ENCODE results near the gene HOGA1.
A peak's percentile ranks its signal among the peaks of the same experiment; 100 is the strongest.
"Not testable (repeated sequence)": the region's sequence is repeated elsewhere in the genome, so short reads cannot be mapped to it uniquely, and the experiment has no call there.

Gene HOGA1

DNA sequence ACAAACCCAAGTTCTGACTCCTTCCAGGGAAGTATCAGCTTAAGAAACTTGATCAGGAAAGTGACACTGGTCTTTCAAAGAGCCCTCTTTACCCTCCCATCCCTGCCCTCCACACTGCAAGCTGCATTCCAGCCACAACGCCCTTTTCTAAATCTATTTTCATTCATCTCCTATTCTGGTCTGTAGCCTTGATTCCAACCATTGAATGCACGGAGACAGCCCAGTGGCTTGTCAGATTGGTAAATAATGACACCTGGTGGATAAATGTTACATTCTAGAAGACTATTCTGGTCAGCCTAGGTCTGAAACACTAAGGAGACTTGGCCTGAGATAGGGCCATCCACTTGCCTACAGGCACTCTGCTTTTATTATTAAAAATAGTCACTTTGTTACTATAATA lies 28.2 kb downstream of the HOGA1 start:
- DNase-seq = peak; percentile 50

DNA sequence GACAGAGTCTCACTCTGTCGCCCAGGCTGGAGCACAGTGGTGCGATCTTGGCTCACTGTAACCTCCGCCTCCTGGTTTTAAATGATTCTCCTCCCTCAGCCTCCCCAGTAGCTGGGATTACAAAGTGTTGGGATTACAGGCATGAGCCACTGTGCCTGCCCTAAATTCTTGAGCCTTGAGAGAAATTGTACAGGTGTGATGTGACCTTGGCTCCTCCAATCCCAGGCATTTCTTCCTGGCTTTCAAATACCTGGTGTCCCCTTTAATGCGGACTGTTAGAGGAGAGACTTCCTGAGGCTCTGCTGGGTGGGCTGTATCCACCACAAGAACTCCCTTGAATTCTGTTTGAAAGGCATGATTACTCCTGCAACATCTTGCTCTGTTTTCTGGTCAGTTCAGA lies 34.1 kb downstream of the HOGA1 start:
- no peak for DNase-seq

GRCh38 chr10:97618733-97619132 lies 34.5 kb downstream of the HOGA1 start:
- DNase-seq = no peak

DNA sequence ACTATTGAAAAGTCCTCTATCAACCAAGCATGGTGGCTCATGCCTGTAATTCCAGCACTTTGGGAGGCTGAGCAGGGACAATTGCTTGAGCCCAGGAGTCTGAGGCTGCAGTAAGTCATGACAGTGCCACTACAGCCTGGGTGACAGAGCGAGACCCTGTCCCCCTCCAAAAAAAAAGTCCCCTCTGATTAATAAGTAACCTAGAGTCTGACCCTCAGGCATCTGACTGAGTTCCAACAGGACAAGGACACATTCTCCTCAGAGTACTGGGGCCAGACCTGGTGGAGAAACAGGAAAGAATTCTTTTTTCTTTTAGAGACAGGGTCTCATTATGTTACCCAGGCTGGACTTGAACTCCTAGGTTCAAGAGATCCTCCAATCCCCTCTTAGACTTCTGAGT lies 39.1 kb downstream of the HOGA1 start:
- DNase-seq = no peak

GRCh38 chr10:97627731-97628130 lies 43.5 kb downstream of the HOGA1 start:
- DNase-seq = no peak

- no peak for DNase-seq
These were observed 44.0 kb downstream of the HOGA1 start for GRCh38 chr10:97628228-97628627.

DNA sequence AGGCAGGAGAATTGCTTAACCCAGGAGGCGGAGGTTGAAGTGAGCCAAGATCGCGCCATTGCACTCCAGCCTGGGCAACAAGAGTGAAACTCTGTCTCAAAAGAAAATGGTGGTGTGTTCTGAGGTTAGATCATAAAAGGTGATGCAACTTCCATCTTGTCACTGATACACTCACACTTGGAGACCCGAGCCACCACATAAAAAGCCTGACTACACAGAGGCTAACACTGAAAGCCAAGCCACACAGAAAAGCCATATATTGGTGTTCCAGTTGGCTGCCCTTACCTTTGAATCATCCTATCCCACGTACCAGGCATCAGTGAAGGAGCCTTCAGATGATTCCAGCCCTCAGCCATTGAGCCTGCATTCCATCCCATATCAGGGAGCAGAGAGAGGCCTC lies 45.1 kb downstream of the HOGA1 start:
- DNase-seq = no peak

GRCh38 chr10:97631098-97631497 lies 46.9 kb downstream of the HOGA1 start:
- DNase-seq = no peak

DNA sequence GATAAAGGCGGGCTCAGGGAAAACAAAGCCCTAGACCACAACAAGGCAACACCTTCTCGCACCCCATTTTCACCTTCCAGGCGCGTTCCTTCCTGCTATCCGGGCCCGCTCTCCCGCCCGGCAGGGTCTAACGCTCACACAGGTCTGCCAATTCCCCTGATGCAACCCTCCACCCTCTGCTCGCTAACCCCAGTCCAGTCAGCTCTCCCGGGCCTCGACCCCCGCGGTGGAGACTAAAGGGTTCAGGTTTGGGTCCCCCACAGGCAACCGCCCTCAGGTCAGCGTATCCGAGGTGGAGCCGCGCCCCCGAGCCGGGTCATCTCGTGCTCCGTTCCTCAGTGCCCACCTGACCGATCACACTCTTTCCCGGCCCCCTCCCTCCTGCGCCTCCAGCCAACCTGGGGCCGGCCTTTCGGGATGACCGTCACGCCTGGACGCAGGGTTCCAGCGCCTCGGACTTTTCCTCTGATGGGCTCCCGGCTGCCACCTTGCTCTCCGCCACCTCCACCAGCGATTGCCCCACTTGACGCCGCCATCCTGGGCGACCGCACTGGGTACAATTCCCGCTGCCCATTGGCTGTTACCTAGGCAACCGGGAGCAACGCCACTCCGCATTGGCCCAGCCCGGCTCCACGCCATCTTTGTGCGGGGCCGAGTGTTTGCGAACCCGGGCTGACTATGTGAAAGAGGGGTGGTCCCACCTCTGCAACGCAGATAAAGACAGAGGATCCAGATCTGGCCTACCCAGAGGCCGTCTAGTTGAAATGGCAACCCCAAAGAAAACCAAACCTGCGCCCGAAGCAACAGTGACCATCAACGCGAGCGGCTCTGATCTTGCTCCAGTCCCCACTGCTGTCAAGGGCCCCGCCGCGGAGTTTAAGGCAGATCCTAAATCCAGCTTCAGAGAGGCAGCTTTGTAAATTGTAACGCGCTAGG lies 49.0 kb downstream of the HOGA1 start, which contains the start of gene MORN4:
TSS of gene MORN4 (minus strand) at position 552 of the 936 bp plus-strand sequence. CDS start 13,847 bp downstream, outside the sequence.
- peak; percentile 90 for DNase-seq

- DNase-seq = no peak
These were observed 49.7 kb downstream of the HOGA1 start for GRCh38 chr10:97633921-97634320.

DNA sequence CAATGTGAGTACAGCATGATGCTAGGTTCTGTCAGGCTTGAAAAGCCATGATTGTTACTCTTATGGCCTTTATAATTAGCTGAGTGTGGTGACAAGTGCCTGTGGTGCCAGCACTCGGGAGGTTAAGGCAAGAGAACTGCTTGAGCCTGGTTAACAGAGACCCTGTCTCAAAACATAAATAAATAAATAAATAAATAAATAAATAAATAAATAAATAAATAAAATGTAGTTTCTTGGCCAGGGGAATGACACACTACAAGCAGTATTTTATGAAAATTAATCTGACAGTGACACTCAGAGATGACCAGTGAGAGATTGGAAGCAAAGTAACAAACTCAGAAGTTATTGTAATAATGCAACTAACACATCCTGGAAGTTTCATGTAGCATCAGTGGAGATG lies 51.4 kb downstream of the HOGA1 start:
- DNase-seq = no peak

GRCh38 chr10:97639090-97639489 lies 54.9 kb downstream of the HOGA1 start:
- not testable (repeated sequence) for DNase-seq

DNA sequence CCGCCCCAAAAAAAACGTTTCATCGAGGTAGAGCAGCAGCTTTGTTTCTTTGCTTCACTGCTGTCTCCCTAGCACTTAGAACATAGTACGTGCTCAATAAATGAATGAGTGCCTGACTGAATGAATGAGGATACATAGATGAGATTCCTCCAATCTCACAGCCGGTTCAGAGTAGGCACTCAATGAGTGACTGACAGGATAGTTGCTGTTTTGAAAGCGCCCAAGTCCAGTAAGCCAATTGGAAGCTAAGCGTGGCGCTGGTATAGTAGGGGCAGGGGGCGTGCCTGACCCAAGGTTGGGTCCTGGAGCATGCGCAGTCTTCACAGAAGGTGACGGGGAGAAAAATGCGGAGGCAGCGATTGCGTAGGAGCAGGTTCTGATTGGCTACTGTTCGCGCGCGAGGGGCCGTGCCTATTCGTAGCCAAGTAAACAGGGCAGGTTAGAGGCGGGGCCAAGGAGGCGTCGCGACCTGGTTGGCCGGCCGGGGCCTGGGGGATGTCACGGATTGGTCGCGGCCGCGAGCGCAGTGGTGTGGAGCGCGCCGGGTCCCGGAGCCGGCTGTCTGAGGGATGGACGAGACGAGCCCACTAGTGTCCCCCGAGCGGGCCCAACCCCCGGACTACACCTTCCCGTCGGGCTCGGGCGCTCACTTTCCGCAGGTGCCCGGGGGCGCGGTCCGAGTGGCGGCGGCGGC lies 56.1 kb downstream of the HOGA1 start, which contains the start of gene PI4K2A:
TSS of gene PI4K2A (plus strand) at position 498 of the 694 bp plus-strand sequence. CDS start at position 570, 72 bp downstream.
- DNase-seq = peak; percentile 97

- DNase-seq = no peak
These were observed 57.0 kb downstream of the HOGA1 start for GRCh38 chr10:97640868-97641811.

GRCh38 chr10:97642471-97643159 lies 58.4 kb downstream of the HOGA1 start:
- not testable (repeated sequence) for DNase-seq

GRCh38 chr10:97643441-97643985 lies 59.3 kb downstream of the HOGA1 start:
- DNase-seq = no peak

GRCh38 chr10:97644936-97645335 lies 60.7 kb downstream of the HOGA1 start:
- no peak for DNase-seq

DNA sequence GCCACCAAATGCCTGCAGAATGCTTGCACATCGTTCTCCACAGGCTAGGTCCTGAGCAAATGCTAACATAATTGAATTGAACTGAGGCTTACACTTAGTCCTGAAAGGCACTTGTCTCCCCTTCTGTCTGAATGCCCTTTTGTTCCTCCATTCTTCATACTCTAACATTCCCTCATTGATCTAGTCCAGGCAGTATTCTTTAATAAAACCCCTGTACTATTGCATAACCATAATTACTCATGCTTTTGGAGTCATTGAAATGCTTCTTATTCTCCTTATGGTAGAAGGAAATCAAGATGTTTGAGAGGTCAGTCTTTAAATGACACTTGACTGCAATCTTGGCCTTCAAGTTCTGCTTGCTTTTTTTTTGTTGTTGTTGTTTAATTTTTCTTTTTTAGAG lies 63.4 kb downstream of the HOGA1 start:
- no peak for DNase-seq

DNA sequence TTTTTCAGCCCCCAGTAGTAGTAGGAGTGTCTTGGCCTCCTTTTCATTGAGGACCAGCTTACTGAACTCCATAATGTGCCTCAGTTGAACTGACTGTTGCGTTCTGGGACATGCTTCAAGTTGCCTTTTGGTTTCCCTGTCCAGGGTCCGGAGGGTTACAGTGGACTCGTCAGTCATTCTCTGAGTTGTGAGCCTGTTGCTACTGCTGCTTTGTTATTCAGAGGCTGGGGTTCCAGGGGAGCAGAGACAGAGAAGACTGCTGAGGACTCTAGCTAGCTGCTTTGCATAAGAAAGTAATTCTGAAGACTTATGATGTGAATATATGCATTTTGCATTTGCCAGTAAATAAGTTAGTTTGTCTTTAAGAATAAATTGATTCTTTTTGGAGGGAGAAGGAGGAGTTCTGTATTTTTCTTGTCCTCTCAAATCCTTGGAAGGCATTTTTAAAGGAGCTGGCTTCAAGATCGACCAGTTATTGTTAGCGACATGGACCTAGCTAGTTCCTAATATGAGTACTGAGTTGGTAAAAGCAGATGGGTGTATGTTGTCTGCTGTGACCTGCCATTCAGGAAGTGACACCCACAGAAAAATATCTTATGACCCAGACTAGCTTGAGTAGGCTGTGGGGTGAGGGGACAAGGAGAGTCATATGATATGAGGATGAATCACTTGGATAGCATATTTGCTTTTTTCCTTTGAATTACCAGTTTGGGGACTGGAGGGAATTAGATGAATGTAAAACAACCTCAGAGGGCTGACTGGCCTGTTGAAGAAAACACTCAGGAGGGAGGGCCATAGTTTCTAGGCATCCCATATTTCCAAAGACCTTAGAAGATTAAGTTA lies 64.6 kb downstream of the HOGA1 start:
- DNase-seq = peak; percentile 82

- DNase-seq = not testable (repeated sequence)
These were observed 65.2 kb downstream of the HOGA1 start for GRCh38 chr10:97649405-97649750.

DNA sequence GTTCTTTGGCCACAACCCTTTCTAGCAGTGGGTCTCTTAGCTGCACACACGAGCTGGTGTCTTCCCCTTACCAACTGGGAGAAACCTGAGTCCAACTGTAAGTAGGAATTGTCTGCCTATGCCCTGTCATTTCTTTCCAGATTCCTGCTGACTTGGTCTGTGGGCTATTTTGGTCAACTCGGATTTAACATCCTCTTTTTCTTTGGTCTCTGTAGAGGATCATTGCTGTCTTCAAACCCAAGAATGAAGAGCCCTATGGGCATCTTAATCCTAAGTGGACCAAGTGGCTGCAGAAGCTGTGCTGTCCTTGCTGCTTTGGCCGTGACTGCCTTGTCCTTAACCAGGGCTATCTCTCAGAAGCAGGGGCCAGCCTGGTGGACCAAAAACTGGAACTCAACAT lies 66.5 kb downstream of the HOGA1 start:
- DNase-seq = no peak

Data from amniotic stem cell (primary cell).